ENCODE measurements around the gene PGM3.

DNA sequence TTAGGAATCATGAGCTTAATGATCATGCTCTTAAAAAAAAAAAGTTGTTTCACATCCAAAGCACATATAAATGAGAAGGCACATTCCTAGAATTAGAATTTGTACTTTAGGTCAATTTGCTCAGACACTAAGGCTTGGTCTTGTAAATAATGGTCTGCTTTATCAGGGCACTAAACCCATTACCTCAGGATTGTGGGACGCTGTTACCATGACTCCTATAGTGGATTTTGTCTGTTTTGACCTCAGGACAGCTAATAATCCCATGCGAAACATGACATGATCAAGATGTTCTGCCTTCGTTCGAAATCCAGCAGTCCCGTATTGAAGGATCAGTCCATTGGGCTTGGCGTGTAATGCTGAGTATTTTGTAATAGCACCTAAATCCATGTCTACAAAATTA, 2.4 kb downstream of the PGM3 start:
- TF ChIP-seq, protein P1, sequence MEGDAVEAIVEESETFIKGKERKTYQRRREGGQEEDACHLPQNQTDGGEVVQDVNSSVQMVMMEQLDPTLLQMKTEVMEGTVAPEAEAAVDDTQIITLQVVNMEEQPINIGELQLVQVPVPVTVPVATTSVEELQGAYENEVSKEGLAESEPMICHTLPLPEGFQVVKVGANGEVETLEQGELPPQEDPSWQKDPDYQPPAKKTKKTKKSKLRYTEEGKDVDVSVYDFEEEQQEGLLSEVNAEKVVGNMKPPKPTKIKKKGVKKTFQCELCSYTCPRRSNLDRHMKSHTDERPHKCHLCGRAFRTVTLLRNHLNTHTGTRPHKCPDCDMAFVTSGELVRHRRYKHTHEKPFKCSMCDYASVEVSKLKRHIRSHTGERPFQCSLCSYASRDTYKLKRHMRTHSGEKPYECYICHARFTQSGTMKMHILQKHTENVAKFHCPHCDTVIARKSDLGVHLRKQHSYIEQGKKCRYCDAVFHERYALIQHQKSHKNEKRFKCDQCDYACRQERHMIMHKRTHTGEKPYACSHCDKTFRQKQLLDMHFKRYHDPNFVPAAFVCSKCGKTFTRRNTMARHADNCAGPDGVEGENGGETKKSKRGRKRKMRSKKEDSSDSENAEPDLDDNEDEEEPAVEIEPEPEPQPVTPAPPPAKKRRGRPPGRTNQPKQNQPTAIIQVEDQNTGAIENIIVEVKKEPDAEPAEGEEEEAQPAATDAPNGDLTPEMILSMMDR (IDR thresholded peaks at IDR 0.05) = no peak
- TF ChIP-seq POLR2A (IDR thresholded peaks at IDR 0.05) = no peak

All from lower leg skin (tissue), 3 donors.